CD4-positive, alpha-beta T cell treated with Interleukin-17A for 1 hour (primary cell): ENCODE measurements around the gene IGLON5.

Source experiments
- DNase-seq: peaks from one replicate; pipeline ENCODE4 v3.0.0-alpha.2; 2020

IGLON5 gene

GRCh38 chr19:51311351-51312257 lies at the start of gene IGLON5:
TSS of gene IGLON5 (plus strand) at chr19:51311644. CDS start at chr19:51311848, 204 bp downstream.
- DNase-seq: no peak

DNA sequence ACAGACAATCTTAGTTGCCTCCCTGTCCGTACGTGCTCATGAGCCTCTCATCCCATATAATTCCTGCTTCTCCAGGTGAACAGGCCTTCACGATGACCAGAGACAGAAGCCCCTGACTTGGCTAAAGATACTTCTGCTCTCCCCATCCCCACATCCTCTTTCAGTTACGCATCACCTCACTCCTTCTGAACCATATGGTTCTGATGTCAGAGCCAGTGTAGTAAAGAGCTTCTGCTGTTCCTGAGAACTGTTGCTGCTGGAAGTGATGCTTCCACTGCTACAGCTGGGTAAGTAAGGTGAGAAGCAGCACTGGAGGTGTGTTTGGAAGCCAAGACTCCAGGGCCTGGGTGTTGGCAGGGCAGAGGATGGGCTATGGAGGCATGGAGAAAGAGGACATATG lies 47.6 kb upstream of the IGLON5 start:
- DNase-seq: no peak

GRCh38 chr19:51271067-51271466 lies 40.4 kb upstream of the IGLON5 start:
- DNase-seq: no peak

- peak; percentile 4 for DNase-seq
Measured at GRCh38 chr19:51272183-51272810, 39.1 kb upstream of the IGLON5 start.

DNA sequence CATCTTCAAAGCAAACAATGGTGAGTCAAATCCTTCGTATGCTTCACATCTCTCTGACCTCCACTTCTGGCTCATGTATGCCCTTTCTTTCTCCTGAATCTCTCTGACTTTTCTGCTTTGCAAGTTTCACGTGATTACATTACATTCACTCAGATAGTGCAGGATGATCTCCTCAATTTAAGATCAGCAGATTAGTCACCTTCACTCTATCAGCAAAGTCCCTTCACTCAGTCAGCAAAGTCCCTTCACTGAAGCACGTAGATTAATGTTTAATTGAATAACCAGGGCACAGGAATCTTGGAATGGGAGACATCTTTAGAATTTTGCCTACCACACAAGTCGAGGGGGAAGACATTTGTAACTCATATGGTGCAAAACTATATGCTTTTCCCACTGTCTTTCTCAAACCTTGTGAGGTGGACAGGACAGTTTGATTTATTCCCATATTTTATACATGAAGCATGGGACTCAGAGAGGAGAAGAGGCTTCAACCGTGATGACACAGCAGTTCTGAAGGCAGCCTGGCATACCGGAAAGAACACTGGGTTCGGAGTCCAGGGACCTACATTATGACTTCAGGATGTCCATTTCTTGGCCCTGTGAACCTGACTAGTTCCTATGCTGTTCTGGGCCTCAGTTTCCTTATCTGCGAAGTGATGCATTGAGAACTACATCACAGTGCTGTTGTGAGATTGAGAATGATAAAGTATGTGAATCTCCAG lies 37.2 kb upstream of the IGLON5 start:
- DNase-seq: no peak

- no peak for DNase-seq
Measured at GRCh38 chr19:51277112-51277511, 34.3 kb upstream of the IGLON5 start.

DNA sequence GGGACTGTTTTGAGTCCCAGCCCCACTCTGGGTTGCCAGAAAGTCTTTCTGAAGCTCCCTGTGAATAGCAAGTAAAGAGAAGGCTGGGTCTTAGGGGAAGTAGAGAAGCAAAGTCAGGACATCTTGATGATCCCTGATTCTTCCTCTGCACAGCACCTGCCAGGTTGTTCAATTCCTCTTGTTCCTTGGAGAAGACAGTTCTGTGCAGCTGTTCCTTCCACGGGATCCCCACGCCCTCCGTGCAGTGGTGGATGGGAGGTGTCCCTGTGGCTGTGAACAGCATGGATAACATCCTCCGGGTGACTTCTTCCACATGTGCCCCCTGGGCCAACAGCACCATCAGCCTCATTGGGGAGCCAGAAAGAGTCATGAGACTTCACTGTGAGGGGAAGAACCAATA lies 29.1 kb upstream of the IGLON5 start:
- no peak for DNase-seq

- DNase-seq: no peak
Measured at GRCh38 chr19:51285682-51286081, 25.8 kb upstream of the IGLON5 start.

- DNase-seq: no peak
Measured at GRCh38 chr19:51289635-51290034, 21.8 kb upstream of the IGLON5 start.

DNA sequence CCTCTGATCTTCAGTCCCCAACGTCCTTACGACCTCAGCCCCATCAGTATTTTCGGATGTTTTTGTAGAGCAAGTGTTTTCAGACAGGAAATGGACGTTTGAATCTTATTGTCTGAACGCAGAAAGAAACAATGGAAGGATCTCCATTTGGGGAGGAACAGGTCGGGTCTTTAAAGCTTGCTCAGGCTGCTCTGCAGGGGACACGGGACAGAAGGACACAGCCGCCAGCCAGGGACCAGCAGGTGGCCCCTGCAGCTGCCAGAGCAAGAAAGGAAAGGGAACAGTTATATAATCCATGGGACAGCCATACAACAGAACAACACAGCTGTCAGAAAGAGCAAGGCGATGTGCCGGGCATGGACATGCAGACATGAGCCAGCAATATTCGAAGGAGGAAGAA lies 18.5 kb upstream of the IGLON5 start:
- no peak for DNase-seq

- DNase-seq: no peak
Measured at GRCh38 chr19:51293571-51294210, 17.8 kb upstream of the IGLON5 start.

GRCh38 chr19:51294211-51294976 lies 17.1 kb upstream of the IGLON5 start:
- no peak for DNase-seq

GRCh38 chr19:51294977-51295375 lies 16.5 kb upstream of the IGLON5 start:
- DNase-seq: no peak

DNA sequence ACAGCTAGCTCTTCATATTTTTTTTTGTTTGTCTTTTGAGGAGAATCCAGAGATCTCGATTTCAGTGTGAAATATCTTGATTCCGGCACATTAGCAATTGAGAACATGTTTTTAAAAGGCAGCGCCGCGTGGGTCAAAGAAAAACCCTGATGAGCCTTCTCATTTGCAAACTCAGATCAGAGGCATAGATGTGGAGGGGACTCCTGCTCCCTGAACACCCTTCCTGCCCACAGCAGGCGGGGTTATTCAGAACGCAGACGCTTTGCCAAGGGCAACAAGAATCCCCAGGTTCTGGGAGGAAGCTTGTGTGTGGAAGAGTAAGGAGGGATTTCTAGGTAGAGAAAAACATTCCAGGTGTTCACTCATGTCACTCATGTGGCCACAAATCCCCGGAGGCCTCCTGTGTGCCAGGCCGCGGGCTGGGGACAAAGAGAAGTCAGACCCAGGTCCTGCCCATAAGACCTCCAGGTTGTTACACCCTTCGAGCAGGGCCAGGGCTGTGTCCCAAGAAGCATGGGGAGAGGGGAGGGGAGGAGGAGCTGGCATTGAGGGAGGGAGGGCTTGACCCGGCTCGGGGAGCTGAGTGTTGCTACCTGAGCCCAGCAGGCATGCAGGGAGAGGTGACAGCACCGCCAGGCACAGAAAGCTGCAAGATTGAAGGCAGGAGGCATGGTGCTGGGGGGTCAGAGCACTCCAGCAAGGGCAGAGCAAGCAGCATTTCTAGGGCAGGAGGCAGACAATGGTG lies 15.9 kb upstream of the IGLON5 start:
- no peak for DNase-seq

DNA sequence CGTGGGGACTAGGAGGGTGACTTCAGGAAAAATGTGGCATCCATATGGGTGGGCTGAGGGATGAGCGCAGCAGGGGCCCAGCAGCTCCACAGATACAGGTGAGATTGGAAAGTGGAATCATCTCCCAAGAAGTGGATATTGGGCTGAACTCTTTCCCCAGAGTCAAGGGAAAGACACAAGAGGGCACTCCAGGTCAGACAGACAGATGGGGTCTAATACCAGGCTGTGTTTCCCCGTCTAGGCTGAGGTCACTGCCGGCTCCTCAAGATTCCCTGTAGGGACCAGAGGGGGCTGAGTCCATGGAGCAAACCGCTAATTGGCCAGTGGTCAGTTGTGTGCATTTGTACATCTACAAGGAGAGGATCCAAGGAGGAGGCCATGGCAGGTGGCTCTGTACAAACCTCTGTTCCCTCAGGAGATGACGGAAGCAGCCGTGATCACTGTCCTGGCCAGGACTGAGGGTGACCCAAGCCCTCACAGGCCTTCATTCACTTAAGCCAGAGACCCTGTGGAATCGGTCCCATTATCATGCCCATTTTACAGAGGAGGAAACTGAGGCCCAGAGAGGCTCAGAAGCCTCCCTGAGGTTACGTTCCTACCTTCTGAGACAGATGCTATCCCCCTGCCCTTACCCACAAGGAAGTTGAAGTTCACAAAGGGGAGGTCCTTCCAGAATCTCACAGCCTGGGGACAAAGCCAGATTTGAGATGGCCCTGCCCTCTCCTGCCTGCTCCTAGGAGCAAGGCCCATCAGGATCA lies 14.9 kb upstream of the IGLON5 start:
- no peak for DNase-seq

DNA sequence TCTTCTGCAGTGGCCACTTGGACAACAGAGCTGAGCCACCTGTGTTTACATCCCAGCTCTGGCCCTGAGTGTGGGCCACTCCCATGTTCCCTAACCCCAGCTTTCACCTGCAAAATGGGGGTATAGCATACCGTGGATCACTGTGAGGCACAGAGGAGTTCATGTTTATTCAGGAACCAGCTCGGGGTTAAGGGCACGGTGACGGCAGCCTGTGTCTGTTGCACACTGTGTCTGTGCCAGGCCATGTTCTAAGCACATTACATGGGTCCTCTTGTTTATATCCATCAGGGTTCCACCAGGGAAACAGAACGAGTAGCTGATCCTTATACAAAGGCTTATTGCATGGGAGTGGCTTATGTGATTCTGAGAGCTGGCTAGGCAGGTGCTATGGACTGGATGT lies 14.0 kb upstream of the IGLON5 start:
- no peak for DNase-seq

DNA sequence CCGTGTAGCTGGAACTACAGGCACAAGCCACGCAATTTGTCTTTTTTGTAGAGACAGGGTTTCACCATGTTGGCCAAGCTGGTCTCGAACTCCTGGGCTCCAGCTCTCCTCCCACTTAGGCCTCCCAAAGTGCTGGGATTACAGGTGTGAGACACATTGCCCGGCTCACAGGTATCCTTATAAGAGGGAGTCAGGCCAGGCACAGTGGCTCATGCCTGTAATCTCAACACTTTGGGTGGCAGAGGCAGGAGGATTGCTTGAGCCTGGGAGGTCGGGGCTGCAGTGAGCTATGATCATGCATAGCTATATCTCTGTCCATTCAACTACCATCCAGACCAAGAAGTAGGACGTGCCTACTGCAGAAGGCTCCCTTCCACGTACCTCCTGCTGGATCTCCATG lies 10.2 kb upstream of the IGLON5 start:
- no peak for DNase-seq

GRCh38 chr19:51305479-51305878 lies 6.0 kb upstream of the IGLON5 start:
- no peak for DNase-seq

DNA sequence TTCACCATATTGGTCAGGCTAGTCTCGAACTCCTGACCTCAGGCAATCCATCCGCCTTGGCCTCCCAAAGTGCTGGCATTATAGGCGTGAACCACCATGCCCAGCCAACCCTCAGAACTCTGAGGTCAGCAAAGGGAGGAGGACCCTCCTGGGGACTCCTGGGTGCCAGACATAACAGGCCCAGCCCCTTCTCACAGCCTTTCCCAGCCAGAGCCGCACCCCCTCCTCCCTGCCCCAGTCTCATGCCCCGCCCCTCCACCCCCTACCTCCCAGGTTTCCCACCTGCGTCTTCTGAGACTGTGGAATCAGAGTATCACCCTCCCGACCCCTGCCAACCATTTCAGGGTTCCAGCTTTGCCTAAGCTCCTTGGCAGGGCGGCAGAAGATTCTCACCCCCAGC lies 5.2 kb downstream of the IGLON5 start:
- DNase-seq: no peak

DNA sequence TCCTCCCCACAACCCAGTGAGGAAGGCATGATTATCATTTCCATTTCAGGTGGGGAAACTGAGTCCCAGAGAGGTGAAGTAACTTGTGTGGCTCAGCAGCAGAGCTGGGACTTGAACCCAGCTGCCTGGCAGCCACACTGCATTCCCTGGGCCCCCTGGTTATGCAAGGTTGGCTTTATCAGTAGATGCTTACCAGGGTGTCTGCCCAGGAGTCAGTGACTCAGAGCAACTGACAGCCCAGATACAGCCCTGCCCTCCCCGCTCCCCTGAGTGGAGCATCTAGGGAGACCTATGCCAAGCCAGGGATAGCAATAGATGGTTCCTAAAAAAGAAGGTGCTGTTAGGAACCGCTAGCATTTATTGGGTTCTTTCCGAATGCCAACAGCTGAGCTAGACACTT lies 5.9 kb downstream of the IGLON5 start:
- no peak for DNase-seq

GRCh38 chr19:51317968-51318367 lies 6.5 kb downstream of the IGLON5 start:
- no peak for DNase-seq
